HG03097 (cell line): Measurements from ENCODE around the gene CHRNA4.
"Not testable (repeated sequence)": the region's sequence is repeated elsewhere in the genome, so short reads cannot be mapped to it uniquely, and the experiment has no call there.

Experiments used
- ATAC-seq: cut with Tn5 transposase; IDR thresholded peaks from one replicate; pipeline ENCODE4 v1.9.1; 2021; ENCODE audit not compliant: unreplicated experiment, low FRiP score

Gene CHRNA4

DNA sequence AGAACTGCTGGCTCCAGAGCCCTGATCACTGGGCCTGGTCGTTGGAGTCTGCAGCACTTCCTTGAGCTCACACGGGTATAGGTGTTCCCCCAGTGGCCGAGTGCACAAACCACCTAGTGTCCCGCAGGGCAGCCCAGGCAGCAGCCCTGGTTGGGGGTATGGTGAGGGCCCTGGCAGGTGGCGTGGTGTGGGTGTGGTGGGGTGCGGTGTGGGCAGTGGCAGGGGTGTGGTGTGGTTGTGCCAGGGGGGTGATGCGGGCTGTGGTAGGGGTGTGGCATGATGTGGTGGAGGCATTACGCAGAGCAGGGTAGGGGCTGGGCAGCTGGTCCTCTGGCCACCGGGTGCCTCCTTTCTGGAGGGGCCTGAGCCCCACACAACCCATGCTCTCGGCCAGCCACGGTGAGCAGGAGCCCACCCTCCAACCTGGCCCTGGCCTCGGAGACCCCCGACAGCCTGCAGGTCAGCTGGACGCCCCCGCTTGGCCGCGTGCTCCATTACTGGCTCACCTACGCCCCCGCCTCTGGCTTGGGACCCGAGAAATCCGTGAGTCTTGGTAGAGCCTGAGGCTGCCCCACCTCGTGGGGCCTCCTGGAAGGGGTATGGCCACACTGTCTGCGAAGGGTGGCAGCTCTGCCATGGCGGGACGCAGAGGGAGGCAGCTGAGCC lies 47.7 kb downstream of the CHRNA4 start:
- ATAC-seq = no peak

GRCh38 chr20:63312690-63313348 lies 48.3 kb downstream of the CHRNA4 start:
- ATAC-seq = no peak

DNA sequence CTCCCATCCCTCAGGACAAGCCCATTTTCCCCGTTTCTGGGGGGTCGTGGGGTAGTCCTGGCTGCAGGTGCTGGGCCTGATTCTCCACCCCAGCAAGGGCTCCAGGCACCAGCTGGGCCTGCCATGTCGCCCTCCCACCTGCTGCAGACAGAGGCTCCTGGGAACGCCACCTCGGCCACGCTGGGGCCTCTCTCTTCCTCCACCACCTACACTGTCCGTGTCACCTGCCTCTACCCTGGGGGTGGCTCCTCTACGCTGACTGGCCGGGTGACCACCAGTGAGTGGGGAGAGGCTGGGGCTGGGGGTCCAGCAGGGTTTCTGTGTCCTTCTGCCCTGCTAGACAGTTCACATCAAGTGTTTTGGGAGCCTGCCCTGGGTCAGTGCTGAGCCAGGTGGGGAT lies 48.9 kb downstream of the CHRNA4 start:
- no peak for ATAC-seq

- no peak for ATAC-seq
Measured at GRCh38 chr20:63311833-63312243, 49.3 kb downstream of the CHRNA4 start.

- no peak for ATAC-seq
Measured at GRCh38 chr20:63311186-63311832, 49.8 kb downstream of the CHRNA4 start.

DNA sequence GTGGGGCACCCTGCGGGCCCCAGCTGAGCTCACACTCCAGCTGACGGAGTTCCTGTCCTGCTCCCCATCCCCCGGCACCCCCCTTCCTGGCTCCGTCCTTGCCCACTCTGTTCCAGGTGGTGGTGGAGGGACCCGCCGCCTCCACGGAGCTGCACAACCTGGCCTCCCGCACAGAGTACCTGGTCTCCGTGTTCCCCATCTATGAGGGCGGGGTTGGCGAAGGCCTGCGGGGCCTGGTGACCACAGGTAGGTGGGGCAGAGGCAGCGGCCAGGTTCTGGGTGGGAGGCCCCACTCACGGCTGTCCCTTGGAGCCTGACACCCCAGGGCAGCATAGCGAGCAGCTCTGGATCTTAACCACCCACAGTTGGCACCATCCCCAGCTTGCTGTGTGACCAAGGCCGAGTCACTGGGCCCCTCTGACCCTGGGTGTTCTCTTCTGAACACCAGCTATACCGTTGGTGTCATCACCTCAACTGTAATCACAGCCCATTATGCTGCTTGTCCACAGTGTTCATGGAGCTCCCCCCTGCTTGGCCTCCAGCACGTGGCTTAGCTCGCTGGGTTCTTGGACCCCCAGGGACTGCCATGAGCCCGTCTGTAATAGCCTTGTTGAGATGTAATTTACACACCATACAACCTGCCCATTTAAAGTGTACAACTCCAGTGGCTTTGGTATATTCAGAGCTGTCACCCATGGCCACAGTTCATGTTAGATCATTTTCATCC lies 50.7 kb downstream of the CHRNA4 start:
- ATAC-seq = no peak

DNA sequence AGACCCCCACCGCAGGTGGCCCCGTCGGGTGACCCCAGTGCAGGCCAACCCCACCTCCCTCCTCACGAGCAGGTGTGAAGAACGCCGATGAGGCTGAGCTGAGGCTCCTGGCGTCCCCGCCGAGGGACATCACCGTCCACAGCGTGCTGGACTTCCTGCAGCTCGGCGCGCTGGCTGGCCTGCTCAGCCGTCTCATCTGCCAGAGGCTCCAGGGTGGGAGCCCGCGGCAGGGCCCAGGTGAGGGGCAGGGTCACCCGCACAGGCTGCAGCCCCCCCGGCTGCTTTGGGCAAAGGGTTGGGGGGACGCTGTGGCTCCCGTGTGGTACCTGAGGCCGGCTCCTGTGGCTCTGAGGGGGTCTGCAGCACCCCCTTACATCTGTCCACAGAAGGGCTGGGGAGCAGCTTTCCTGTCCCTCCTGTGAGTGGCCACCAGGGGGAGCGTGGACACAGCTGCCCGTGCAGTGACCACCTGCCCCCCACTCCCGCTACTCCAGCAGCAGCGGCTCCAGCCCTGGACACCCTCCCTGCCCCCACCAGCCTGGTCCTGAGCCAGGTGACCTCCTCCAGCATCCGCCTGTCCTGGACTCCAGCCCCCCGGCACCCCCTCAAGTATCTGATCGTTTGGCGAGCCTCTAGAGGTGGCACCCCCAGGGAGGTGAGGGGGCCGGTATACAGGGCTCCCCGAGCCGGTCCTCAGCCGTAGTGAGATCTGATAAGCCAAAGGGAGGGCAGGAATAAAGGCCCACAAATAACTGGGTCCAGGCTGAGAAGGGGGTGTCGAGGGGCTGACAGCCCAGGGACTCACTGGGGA lies 51.7 kb downstream of the CHRNA4 start:
- ATAC-seq = no peak

DNA sequence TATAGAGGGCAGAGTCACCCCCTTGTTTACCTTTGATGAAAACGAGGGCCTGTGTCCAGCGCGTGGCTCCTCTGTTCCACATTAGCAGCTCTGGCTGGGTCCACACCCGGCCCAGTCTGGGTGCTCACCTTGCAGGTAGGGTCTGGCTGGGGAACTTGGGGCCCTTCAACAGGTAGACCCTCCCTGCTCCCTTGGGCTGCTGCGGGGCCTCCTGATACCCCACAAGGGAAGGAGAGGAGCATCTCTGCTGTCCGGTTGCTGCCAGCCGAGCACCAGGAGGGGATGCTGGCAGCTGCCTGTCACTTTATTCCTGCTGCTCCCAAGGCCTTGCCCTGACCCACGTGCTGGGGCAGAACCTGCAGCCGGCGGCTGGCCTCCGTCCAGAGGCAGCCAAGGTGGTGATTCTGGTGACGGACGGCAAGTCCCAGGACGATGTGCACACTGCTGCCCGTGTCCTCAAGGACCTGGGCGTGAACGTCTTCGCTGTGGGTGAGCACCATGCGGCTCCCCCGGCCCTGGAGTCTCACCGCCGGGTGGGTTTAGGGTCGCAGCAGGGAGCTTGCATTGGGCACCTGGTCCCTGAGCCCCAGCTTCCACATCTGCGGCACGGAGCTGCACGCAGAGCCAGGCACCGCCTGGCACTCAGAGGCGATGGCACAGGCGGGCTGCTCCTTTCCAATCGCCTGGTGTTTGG lies 52.8 kb downstream of the CHRNA4 start:
- ATAC-seq = no peak

DNA sequence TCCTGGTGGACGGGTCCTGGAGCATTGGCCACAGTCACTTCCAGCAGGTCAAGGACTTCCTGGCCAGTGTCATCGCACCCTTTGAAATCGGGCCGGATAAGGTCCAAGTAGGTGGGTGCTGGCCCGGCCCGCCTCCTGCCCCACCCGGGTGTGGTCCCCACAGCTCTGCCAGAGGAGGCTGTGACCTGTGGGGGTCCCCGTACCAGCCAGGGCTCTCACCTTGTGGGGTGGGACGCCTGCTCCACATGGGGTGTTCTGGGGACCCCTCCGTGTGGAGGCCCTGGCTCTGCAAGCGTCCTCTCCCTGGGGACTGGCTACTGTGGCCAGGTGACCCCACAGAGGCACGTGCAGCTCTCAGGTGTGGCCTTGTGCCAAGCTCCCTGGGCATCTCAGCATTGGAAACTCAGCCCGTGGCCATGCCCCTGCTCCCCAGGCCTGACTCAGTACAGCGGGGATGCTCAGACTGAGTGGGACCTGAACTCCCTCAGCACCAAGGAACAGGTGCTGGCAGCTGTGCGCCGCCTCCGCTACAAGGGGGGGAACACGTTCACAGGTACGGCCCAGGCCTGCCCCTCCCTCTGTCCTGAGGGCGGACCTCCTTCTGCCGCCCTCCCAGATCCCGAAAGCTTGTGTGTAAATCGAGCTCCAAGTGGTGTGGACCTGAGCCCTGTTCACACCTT lies 53.5 kb downstream of the CHRNA4 start:
- ATAC-seq = no peak

- ATAC-seq = no peak
Measured at GRCh38 chr20:63306673-63307537, 54.2 kb downstream of the CHRNA4 start.

- not testable (repeated sequence) for ATAC-seq
Measured at GRCh38 chr20:63305933-63306672, 55.0 kb downstream of the CHRNA4 start.

- ATAC-seq = no peak
Measured at GRCh38 chr20:63305393-63305792, 55.8 kb downstream of the CHRNA4 start.

DNA sequence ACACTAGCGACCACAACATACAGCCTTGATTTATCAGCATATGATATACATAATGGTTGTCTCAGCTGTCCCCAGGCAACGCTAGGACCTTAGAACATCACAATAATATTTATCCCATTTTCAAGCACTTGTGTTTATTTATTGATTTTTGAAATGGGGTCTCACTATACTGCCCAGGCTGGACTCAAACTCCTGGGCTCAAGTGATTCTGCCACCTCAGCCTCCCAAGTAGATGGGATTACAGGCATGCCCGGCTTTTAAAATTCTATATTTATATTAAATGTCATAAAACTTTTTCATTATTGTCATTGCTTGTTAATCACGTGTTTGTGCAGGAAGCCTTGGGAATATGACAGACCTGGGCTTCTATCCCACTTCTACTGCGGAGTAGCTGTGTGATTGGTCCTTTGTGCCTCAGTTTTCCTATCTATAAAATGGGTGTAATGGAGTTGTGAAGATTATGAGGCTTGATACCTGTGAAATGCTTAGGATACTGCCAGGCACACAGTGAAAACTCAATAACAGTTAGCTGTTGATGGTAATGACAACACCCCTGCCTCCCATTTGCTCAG lies 58.0 kb downstream of the CHRNA4 start:
- no peak for ATAC-seq

DNA sequence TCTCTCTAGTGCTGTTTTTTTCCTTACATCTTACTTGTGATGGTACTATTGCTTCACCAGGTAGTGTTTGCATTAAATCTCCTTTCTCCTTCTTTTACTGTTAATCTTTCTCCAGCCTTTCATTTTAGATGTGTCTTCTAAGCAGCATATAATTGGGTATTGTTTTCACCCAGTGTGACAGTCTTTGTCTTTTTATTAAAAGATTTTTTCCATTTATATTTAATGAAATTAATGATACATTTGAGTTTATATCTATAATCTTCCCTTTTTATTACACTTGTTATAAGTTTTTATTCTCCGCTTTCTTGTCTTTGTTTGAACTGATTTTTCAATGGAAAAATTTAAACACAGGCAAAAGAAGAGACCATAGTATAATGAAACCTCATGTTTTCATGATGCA lies 59.5 kb downstream of the CHRNA4 start:
- no peak for ATAC-seq

DNA sequence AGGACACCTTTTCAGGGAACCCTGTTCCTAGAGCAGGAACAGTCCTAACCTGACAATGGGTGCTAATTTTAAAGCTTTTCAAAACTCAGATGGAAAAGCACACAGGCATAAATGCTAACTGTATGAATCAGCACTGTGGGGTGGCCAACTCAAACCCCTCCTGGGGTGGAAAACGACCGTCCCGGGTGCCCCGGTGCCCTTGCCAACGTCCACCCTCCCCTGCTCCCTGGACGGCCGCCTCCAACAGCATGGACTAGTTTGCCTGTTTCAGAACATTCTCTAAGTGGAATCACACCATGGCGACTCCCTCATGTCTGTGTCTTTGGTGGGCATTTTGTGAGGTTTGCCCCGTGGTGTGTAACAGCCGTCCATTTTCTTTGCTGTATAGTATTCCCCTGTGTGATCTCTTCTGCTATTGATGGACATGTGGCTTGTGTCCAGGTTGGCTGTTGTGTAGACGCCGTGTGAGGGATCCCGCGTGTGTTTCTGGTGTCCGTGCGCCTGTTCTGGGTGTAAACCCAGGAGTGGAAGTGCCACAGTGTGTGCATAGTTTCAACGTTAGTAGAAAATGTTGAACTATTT lies 62.3 kb downstream of the CHRNA4 start:
- ATAC-seq = no peak

DNA sequence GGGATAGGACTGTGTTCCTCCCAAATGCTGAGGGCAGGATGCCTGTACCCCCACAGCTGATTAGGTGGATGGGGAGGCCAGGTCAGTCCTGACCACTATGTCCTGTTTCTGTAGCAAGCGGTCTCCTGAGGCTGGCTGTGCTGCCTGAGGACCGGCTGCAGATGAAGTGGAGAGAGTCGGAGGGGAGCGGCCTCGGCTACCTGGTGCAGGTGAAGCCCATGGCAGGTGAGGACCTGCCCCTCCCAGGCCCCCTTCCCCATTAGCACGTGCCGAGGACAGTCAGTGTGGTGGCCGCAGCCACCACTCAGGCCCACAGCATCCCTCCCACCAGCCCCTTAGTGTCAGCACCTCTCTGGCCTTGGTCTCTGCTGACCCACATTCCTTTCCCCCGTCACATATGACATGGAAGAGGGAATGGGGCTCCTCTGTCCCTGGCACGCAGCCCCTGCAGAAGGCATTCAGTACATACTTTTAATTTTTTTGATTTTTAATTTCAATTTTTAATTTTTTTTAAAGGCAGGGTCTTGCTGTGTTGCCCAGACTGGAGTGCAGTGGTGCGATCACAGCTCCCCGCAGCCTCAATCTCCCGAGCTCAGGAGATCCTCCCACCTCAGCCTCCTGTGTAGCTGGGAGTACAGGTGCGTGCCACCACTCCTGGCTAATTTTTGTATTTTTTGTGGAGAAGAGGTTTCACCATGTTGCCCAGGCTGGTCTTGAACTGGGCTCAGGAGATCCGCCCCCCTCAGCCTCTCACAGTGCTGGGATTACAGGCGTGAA lies 63.2 kb downstream of the CHRNA4 start:
- no peak for ATAC-seq
